Loucy (cell line): ENCODE results near the gene MARCHF5.

Experiments
- H2AFZ ChIP-seq: fragments of 200-600 bp; sonication (generic); 2 replicates; pipeline ENCODE4 v1.6.0; 2016; ENCODE audit warnings: antibody characterized with exemption, mild to moderate bottlenecking, low read length, moderate library complexity
- H3F3A ChIP-seq: fragments of 200-600 bp; 2 replicates; pipeline ENCODE4 v1.6.0; 2016; ENCODE audit warnings: antibody characterized with exemption, low read depth, mild to moderate bottlenecking
- H3K27me3 ChIP-seq: fragments of 200-600 bp; sonication (generic); 2 replicates; pipeline ENCODE4 v1.6.1; 2014; ENCODE audit warnings: low read length, mild to moderate bottlenecking; ENCODE audit not compliant: insufficient read depth, poor library complexity, severe bottlenecking
- H3K36me3 ChIP-seq: fragments of 200-600 bp; sonication (generic); 2 replicates; pipeline ENCODE4 v1.6.1; 2016; ENCODE audit warnings: low read length; ENCODE audit not compliant: insufficient read depth
- H3K4me1 ChIP-seq: fragments of 200-600 bp; sonication (generic); 2 replicates; pipeline ENCODE4 v1.5.1; 2014; ENCODE audit warnings: low read length, mild to moderate bottlenecking; ENCODE audit not compliant: insufficient read depth, poor library complexity, severe bottlenecking
- H3K4me2 ChIP-seq: fragments of 200-600 bp; sonication (generic); 2 replicates; pipeline ENCODE4 v1.6.0; 2014; ENCODE audit warnings: antibody characterized with exemption, low read length, low read depth, mild to moderate bottlenecking; ENCODE audit not compliant: poor library complexity, severe bottlenecking
- H3K4me3 ChIP-seq: fragments of 200-600 bp; sonication (generic); 2 replicates; pipeline ENCODE4 v1.5.1; 2014; ENCODE audit warnings: low read length, mild to moderate bottlenecking, mixed read lengths; ENCODE audit not compliant: poor library complexity, severe bottlenecking
- H3K79me2 ChIP-seq: fragments of 200-600 bp; sonication (generic); 2 replicates; pipeline ENCODE4 v1.6.1; 2014; ENCODE audit warnings: low read length; ENCODE audit not compliant: insufficient read depth
- H3K9ac ChIP-seq: fragments of 200-600 bp; sonication (generic); 2 replicates; pipeline ENCODE4 v1.6.0; 2014; ENCODE audit warnings: mild to moderate bottlenecking, low read depth, low read length, moderate library complexity; ENCODE audit not compliant: poor library complexity, severe bottlenecking
- H3K9me2 ChIP-seq: fragments of 200-600 bp; sonication (generic); replicated peaks from 2 replicates; pipeline ENCODE4 v1.6.1; 2016; ENCODE audit warnings: low read depth, low read length, mixed read lengths
- H3K9me3 ChIP-seq: fragments of 200-600 bp; sonication (generic); 2 replicates; pipeline ENCODE4 v1.6.1; 2014; ENCODE audit warnings: mild to moderate bottlenecking, antibody characterized with exemption, low read length, low read depth; ENCODE audit not compliant: insufficient read depth
- H4K20me1 ChIP-seq: fragments of 200-600 bp; sonication (generic); 2 replicates; pipeline ENCODE4 v1.6.0; 2014; ENCODE audit warnings: antibody characterized with exemption, low read length, mild to moderate bottlenecking; ENCODE audit not compliant: insufficient read depth, poor library complexity, severe bottlenecking
- EZH2phosphoT487 ChIP-seq: fragments of 200-600 bp; IDR thresholded peaks from 2 replicates; pipeline ENCODE4 v1.6.1; 2018; ENCODE audit warnings: antibody characterized with exemption, mild to moderate bottlenecking, moderate library complexity, borderline replicate concordance
- TF ChIP-seq, protein P1 (sequence below): fragments of 200-600 bp; sonication (generic); conservative IDR thresholded peaks from 2 replicates; pipeline ENCODE4 v1.5.1; 2014; ENCODE audit warnings: mild to moderate bottlenecking, antibody characterized with exemption, low read length

MARCHF5 gene

DNA sequence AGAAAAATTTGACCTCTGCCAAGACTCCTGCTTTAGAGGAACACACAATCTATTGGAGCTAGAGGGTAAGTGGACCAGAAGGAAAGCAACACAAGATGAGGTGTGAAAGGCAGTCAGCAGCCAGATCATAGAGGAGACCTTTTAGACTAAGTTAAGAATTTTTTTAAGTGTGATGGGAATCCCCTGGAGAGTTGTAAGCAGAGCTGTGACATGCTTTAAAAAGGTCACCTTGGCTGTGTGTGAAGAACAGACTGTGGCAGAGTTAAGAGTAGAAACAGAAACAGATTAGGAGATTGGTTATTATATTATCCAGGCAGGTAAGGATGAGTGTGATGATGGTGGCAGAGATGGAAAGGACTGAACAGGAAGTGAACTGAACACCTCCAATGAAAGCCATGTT lies 23.6 kb upstream of the MARCHF5 start:
- no peak overlapping the region for H3K9ac ChIP-seq

GRCh38 chr10:92268748-92269147 lies 22.2 kb upstream of the MARCHF5 start:
- TF ChIP-seq, protein P1, sequence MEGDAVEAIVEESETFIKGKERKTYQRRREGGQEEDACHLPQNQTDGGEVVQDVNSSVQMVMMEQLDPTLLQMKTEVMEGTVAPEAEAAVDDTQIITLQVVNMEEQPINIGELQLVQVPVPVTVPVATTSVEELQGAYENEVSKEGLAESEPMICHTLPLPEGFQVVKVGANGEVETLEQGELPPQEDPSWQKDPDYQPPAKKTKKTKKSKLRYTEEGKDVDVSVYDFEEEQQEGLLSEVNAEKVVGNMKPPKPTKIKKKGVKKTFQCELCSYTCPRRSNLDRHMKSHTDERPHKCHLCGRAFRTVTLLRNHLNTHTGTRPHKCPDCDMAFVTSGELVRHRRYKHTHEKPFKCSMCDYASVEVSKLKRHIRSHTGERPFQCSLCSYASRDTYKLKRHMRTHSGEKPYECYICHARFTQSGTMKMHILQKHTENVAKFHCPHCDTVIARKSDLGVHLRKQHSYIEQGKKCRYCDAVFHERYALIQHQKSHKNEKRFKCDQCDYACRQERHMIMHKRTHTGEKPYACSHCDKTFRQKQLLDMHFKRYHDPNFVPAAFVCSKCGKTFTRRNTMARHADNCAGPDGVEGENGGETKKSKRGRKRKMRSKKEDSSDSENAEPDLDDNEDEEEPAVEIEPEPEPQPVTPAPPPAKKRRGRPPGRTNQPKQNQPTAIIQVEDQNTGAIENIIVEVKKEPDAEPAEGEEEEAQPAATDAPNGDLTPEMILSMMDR = no peak
- no peak for TF ChIP-seq EZH2phosphoT487
- no peak overlapping the region for H3K4me3 ChIP-seq
- H3K36me3 ChIP-seq = no peaks in the 10 kb centered on the region
- no peak overlapping the region for H3K4me2 ChIP-seq
- H3K79me2 ChIP-seq = no peaks in the 10 kb centered on the region
- no peak overlapping the region for H3K9ac ChIP-seq
- H3K27me3 ChIP-seq = no peaks in the 10 kb centered on the region
- H2AFZ ChIP-seq = no peak overlapping the region
- no peaks in the 10 kb centered on the region for H3K4me1 ChIP-seq
- H4K20me1 ChIP-seq = no peaks in the 10 kb centered on the region
- H3K9me3 ChIP-seq = no peaks in the 10 kb centered on the region
- H3K9me2 ChIP-seq = no peaks in the 10 kb centered on the region
- H3F3A ChIP-seq = no peaks in the 10 kb centered on the region

More for the DNA sequence above, 23.6 kb upstream of the MARCHF5 start:
- Histone ChIP-seq H3K36me3 (no peaks in the 10 kb centered on the region), H3K4me2 (no peak overlapping the region), H3K9me3 (no peaks in the 10 kb centered on the region), H3K9me2 (no peaks in the 10 kb centered on the region), H3K4me1 (no peaks in the 10 kb centered on the region), H2AFZ (no peak overlapping the region), H3K79me2 (no peaks in the 10 kb centered on the region), H3K4me3 (no peak overlapping the region), H3K27me3 (no peaks in the 10 kb centered on the region), H4K20me1 (no peaks in the 10 kb centered on the region), H3F3A (no peaks in the 10 kb centered on the region)
- TF ChIP-seq, protein P1 = no peak
- no peak for TF ChIP-seq EZH2phosphoT487

- H3K4me1 ChIP-seq = no peaks in the 10 kb centered on the region
These were observed 16.9 kb upstream of the MARCHF5 start for GRCh38 chr10:92274071-92274470.

More at GRCh38 chr10:92274071-92274470, 16.9 kb upstream of the MARCHF5 start:
- no peak overlapping the region for H2AFZ ChIP-seq
- H3F3A ChIP-seq = no peaks in the 10 kb centered on the region
- H3K36me3 ChIP-seq = no peaks in the 10 kb centered on the region
- H3K79me2 ChIP-seq = no peaks in the 10 kb centered on the region
- no peaks in the 10 kb centered on the region for H4K20me1 ChIP-seq
- no peaks in the 10 kb centered on the region for H3K9me3 ChIP-seq
- no peaks in the 10 kb centered on the region for H3K9me2 ChIP-seq
- H3K27me3 ChIP-seq = no peaks in the 10 kb centered on the region
- no peak overlapping the region for H3K4me2 ChIP-seq
- no peak for TF ChIP-seq EZH2phosphoT487
- TF ChIP-seq, protein P1 = no peak
- no peak overlapping the region for H3K9ac ChIP-seq
- no peak overlapping the region for H3K4me3 ChIP-seq
